ENCODE data around the gene CLEC3B.

CLEC3B gene

DNA sequence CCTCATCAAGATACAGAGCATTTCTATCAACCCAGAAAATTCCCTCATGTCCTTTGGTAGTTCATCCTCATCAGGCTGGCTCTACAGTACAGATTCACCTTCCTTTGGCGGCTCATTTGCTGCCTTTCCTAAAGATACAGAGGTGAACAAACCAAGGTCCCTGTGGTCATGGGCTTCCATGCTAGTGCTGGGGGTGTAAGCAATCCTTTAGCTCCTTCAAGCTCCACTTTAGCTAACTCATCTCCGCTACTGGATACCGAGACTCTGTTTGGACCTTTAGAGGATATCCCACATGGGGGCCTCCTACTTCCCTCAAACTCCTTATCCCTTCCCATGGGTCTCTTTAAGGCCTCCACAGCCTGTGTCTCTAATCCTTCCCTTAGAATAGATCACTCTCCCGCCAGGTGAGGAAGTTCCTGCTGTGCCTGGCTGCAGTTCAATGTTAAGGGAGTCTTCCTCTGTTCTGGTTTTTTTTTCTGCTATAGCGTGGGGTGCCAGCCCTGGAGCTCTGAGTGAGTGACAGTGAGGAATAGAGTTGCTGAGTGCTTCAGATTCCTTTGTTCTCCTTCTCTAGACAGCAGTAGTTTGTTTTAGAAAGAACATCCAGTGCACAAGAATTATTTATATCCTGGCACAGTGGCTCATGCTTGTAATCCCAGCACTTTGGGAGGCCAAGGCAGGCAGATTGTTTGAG is 30.7 kb downstream of the CLEC3B start:
- ChIA-PET CTCF (interaction anchor here (0.6 to 3.7 kb wide), 3 partner anchors 14 to 153 kb away, joined by 3 to 26 read pairs (median 10); no protein-coding TSS in a partner anchor), POLR2A (interaction anchor here (0.6 kb wide), 1 partner anchor 516 kb away, joined by 3 read pairs; no protein-coding TSS in a partner anchor)
- TF ChIP-seq ZBTB1 (tag by site-specific recombination; IDR thresholded peaks at IDR 0.05) (no peak), ZBTB11 (tag by site-specific recombination; conservative IDR thresholded peaks at IDR 0.05; ENCODE audit: low read depth) (no peak), ZNF692 (tag by site-specific recombination; IDR thresholded peaks at IDR 0.05) (no peak)
- Histone ChIP-seq H3K36me3 (ENCODE audit: control insufficient read depth in 2 of 2, insufficient read depth in 1 of 2, low read length in 2 of 2) (no peaks in the 10 kb centered on the region), H3K4me1 (ENCODE audit: control insufficient read depth, insufficient read depth, low read length) (no peaks in the 10 kb centered on the region), H3K27ac (ENCODE audit: extremely low read depth, low read depth, low read length) (no peak overlapping the region), H3K4me3 (ENCODE audit: low read depth, low read length) (no peak overlapping the region), H3K9me3 (ENCODE audit: control insufficient read depth, insufficient read depth, low read depth, low read length) (no peaks in the 10 kb centered on the region)

GRCh38 chr3:45057557-45057956 is 31.5 kb downstream of the CLEC3B start:
- Histone ChIP-seq H3K4me3 (ENCODE audit: low read depth, low read length) (no peak overlapping the region), H3K9me3 (ENCODE audit: control insufficient read depth, insufficient read depth, low read depth, low read length) (no peaks in the 10 kb centered on the region), H3K4me1 (ENCODE audit: control insufficient read depth, insufficient read depth, low read length) (no peaks in the 10 kb centered on the region), H3K27ac (ENCODE audit: extremely low read depth, low read depth, low read length) (no peak overlapping the region), H3K36me3 (ENCODE audit: control insufficient read depth in 2 of 2, insufficient read depth in 1 of 2, low read length in 2 of 2) (no peaks in the 10 kb centered on the region)
- TF ChIP-seq ZNF155 (tag by site-specific recombination; IDR thresholded peaks at IDR 0.05) (no peak), ZNF629 (tag by site-specific recombination; IDR thresholded peaks at IDR 0.05) (peak; percentile 43; the same call in 1 of the 2 replicates), KLF8 (tag by site-specific recombination; IDR thresholded peaks at IDR 0.05) (no peak), ZNF777 (tag by site-specific recombination; IDR thresholded peaks at IDR 0.05; ENCODE audit: borderline replicate concordance) (no peak), ZNF10 (tag by site-specific recombination; IDR thresholded peaks at IDR 0.05) (no peak), HOXC10 (CRISPR knock-in tag; IDR thresholded peaks at IDR 0.05) (no peak)
- CTCF ChIA-PET: interaction anchor here (3.7 kb wide), 1 partner anchor 15 kb away, joined by 26 read pairs; no protein-coding TSS in a partner anchor
- POLR2A ChIA-PET: interaction anchor here (0.6 kb wide), 1 partner anchor 517 kb away, joined by 3 read pairs; no protein-coding TSS in a partner anchor

DNA sequence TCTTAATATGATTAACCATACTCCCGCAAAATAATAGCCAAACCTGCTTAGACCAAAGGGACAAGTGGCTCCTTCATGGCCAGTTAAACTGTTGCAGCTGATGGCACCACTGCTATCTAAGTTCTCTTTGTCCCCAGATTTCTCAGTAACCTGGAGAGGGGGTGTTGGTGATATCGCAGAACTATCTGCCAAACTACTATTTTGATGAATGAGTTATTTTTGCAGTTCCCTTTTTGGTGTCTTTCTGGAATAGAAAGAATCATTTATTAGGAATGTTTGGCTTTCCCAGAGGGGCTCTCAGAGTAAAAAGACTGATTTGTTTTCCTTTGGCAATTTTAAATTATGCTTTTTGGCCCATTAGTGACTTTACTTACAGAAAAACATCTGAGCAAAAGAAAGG is 33.0 kb downstream of the CLEC3B start:
- ChIA-PET CTCF (no interaction called here), POLR2A (no interaction called here)
- Histone ChIP-seq H3K9me3 (ENCODE audit: control insufficient read depth, insufficient read depth, low read depth, low read length) (no peaks in the 10 kb centered on the region), H3K27ac (ENCODE audit: extremely low read depth, low read depth, low read length) (no peak overlapping the region), H3K4me1 (ENCODE audit: control insufficient read depth, insufficient read depth, low read length) (no peaks in the 10 kb centered on the region), H3K4me3 (ENCODE audit: low read depth, low read length) (no peak overlapping the region), H3K36me3 (ENCODE audit: control insufficient read depth in 2 of 2, insufficient read depth in 1 of 2, low read length in 2 of 2) (no peaks in the 10 kb centered on the region)
- no peak for TF ChIP-seq ZNF785 (tag by site-specific recombination; IDR thresholded peaks at IDR 0.05)
- TF ChIP-seq, protein P1, sequence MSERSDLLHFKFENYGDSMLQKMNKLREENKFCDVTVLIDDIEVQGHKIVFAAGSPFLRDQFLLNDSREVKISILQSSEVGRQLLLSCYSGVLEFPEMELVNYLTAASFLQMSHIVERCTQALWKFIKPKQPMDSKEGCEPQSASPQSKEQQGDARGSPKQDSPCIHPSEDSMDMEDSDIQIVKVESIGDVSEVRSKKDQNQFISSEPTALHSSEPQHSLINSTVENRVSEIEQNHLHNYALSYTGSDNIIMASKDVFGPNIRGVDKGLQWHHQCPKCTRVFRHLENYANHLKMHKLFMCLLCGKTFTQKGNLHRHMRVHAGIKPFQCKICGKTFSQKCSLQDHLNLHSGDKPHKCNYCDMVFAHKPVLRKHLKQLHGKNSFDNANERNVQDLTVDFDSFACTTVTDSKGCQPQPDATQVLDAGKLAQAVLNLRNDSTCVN (tag by site-specific recombination; optimal IDR thresholded peaks at IDR 0.05): no peak
- no peak for TF ChIP-seq ZNF571 (tag by site-specific recombination; IDR thresholded peaks at IDR 0.05)
- TF ChIP-seq ZNF394 (tag by site-specific recombination; IDR thresholded peaks at IDR 0.05; ENCODE audit: borderline replicate concordance): no peak
- no peak for TF ChIP-seq ZBTB7A (tag by site-specific recombination; IDR thresholded peaks at IDR 0.05; ENCODE audit: low read depth)
- no peak for TF ChIP-seq ZNF585B (tag by site-specific recombination; IDR thresholded peaks at IDR 0.05)
- TF ChIP-seq ZNF624 (tag by site-specific recombination; IDR thresholded peaks at IDR 0.05): no peak
- no peak for TF ChIP-seq ZNF366 (tag by site-specific recombination; conservative IDR thresholded peaks at IDR 0.05)
- TF ChIP-seq ZNF175 (tag by site-specific recombination; IDR thresholded peaks at IDR 0.05): no peak
- no peak for TF ChIP-seq ZNF132 (tag by site-specific recombination; IDR thresholded peaks at IDR 0.05; ENCODE audit: borderline replicate concordance)
- no peak for TF ChIP-seq ZFP37 (tag by site-specific recombination; IDR thresholded peaks at IDR 0.05)
- TF ChIP-seq ZNF19 (tag by site-specific recombination; IDR thresholded peaks at IDR 0.05; ENCODE audit: low read depth): no peak
- no peak for TF ChIP-seq ZNF513 (tag by site-specific recombination; IDR thresholded peaks at IDR 0.05)
